ENCODE measurements around the gene MED26. TPM values are rescaled to one million over a fixed set of nuclear protein-coding genes. Genes with fewer than 3 reads are reported as not detected.

MED26 gene
- total and polyA plus RNA-seq, 2 of the 13 experiments (the other 11 are each of a cell fraction or from before 2014, with no cell fraction given) = 3.5 to 3.8 TPM

DNA sequence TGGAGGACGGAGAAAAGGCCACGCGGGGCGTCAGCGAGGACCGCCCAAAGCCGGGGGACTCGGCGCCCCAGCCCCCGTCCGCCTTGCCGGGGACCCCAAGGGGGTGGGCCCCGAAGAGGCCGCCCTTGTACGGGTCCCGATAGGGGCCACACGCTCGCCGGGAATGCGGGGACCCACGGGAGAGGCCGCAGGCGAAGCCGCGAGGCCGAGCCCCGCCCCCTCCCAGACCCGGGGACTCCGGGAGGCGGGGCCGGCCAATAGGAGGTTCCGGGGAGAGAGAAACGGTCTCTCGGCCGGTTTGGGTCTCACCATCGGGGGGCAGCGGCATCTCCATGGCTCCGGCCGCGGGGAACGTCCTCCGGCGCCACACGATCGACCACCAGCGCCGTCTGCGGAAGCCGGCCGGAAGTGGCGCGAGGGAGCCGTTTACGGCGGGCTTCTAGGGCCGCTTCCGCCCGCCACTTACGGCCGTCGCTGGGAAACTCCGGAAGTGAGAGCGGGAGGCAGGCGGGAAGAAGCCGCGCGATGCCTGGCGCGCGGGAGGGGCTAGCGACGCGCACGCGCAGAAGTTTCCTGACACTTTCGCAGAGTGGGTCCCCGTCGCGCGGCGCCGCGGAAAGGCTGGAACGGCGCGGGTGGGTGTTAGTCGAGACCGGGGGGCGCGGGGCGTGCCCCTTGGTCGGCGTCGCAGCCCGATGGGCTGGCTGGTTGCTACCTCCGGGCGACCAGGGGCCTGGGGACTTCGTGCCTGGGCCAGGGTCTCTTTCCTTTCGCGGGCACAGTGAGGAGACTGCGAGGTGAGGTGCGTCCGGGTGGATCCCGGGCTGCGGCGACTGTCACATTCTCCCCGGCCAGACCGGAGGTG is 85.7 kb downstream of the MED26 start, which contains the start of gene CHERP (continued):
- TF ChIP-seq, protein P1, sequence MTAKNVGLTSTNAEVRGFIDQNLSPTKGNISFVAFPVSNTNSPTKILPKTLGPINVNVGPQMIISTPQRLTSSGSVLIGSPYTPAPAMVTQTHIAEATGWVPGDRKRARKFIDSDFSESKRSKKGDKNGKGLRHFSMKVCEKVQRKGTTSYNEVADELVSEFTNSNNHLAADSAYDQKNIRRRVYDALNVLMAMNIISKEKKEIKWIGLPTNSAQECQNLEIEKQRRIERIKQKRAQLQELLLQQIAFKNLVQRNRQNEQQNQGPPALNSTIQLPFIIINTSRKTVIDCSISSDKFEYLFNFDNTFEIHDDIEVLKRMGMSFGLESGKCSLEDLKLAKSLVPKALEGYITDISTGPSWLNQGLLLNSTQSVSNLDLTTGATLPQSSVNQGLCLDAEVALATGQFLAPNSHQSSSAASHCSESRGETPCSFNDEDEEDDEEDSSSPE (CRISPR knock-in tag; IDR thresholded peaks at IDR 0.05) = peak; percentile 97
- TF ChIP-seq TEAD3 (CRISPR knock-in tag; optimal IDR thresholded peaks at IDR 0.05; ENCODE audit: borderline replicate concordance) (peak; percentile 9), ERF (CRISPR knock-in tag; IDR thresholded peaks at IDR 0.05) (peak; percentile 33), CBFB (CRISPR knock-in tag; IDR thresholded peaks at IDR 0.05) (peak; percentile 22; the same call in 1 of the 2 replicates), ZNF761 (CRISPR knock-in tag; conservative IDR thresholded peaks at IDR 0.05) (no peak), ZNF121 (CRISPR knock-in tag; IDR thresholded peaks at IDR 0.05) (no peak), SP140L (CRISPR knock-in tag; IDR thresholded peaks at IDR 0.05; ENCODE audit: borderline replicate concordance) (no peak), MYNN (CRISPR knock-in tag; IDR thresholded peaks at IDR 0.05; ENCODE audit: low read depth) (no peak), SALL2 (CRISPR knock-in tag; IDR thresholded peaks at IDR 0.05) (peak; percentile 80; the same call in 1 of the 2 replicates), ZNF547 (CRISPR knock-in tag; IDR thresholded peaks at IDR 0.05) (peak; percentile 87), ARNTL (CRISPR knock-in tag; IDR thresholded peaks at IDR 0.05) (peak; percentile 78; the same call in 1 of the 2 replicates), ZNF619 (CRISPR knock-in tag; IDR thresholded peaks at IDR 0.05) (peak; percentile 72), SP1 (IDR thresholded peaks at IDR 0.05) (no peak), SP1 (CRISPR knock-in tag; IDR thresholded peaks at IDR 0.05) (peak; percentile 31), ZSCAN9 (CRISPR knock-in tag; IDR thresholded peaks at IDR 0.05; ENCODE audit: borderline replicate concordance) (peak; percentile 75), RXRB (CRISPR knock-in tag; IDR thresholded peaks at IDR 0.05; ENCODE audit: borderline replicate concordance) (peak; percentile 52; the same call in 1 of the 2 replicates), TRIM24 (CRISPR knock-in tag; IDR thresholded peaks at IDR 0.05) (no peak), JARID2 (CRISPR knock-in tag; IDR thresholded peaks at IDR 0.05; ENCODE audit: insufficient replicate concordance) (peak; percentile 45)
- TF ChIP-seq, protein P2, sequence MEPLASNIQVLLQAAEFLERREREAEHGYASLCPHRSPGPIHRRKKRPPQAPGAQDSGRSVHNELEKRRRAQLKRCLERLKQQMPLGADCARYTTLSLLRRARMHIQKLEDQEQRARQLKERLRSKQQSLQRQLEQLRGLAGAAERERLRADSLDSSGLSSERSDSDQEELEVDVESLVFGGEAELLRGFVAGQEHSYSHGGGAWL (CRISPR knock-in tag; IDR thresholded peaks at IDR 0.05) = peak; percentile 59
- TF ChIP-seq, protein P3, sequence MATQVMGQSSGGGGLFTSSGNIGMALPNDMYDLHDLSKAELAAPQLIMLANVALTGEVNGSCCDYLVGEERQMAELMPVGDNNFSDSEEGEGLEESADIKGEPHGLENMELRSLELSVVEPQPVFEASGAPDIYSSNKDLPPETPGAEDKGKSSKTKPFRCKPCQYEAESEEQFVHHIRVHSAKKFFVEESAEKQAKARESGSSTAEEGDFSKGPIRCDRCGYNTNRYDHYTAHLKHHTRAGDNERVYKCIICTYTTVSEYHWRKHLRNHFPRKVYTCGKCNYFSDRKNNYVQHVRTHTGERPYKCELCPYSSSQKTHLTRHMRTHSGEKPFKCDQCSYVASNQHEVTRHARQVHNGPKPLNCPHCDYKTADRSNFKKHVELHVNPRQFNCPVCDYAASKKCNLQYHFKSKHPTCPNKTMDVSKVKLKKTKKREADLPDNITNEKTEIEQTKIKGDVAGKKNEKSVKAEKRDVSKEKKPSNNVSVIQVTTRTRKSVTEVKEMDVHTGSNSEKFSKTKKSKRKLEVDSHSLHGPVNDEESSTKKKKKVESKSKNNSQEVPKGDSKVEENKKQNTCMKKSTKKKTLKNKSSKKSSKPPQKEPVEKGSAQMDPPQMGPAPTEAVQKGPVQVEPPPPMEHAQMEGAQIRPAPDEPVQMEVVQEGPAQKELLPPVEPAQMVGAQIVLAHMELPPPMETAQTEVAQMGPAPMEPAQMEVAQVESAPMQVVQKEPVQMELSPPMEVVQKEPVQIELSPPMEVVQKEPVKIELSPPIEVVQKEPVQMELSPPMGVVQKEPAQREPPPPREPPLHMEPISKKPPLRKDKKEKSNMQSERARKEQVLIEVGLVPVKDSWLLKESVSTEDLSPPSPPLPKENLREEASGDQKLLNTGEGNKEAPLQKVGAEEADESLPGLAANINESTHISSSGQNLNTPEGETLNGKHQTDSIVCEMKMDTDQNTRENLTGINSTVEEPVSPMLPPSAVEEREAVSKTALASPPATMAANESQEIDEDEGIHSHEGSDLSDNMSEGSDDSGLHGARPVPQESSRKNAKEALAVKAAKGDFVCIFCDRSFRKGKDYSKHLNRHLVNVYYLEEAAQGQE (IDR thresholded peaks at IDR 0.05; ENCODE audit: borderline replicate concordance in 1 of 2, low read depth in 1 of 2, low read length in 2 of 2) = no peak; a peak in 1 of 4 replicates
- TF ChIP-seq, protein P4, sequence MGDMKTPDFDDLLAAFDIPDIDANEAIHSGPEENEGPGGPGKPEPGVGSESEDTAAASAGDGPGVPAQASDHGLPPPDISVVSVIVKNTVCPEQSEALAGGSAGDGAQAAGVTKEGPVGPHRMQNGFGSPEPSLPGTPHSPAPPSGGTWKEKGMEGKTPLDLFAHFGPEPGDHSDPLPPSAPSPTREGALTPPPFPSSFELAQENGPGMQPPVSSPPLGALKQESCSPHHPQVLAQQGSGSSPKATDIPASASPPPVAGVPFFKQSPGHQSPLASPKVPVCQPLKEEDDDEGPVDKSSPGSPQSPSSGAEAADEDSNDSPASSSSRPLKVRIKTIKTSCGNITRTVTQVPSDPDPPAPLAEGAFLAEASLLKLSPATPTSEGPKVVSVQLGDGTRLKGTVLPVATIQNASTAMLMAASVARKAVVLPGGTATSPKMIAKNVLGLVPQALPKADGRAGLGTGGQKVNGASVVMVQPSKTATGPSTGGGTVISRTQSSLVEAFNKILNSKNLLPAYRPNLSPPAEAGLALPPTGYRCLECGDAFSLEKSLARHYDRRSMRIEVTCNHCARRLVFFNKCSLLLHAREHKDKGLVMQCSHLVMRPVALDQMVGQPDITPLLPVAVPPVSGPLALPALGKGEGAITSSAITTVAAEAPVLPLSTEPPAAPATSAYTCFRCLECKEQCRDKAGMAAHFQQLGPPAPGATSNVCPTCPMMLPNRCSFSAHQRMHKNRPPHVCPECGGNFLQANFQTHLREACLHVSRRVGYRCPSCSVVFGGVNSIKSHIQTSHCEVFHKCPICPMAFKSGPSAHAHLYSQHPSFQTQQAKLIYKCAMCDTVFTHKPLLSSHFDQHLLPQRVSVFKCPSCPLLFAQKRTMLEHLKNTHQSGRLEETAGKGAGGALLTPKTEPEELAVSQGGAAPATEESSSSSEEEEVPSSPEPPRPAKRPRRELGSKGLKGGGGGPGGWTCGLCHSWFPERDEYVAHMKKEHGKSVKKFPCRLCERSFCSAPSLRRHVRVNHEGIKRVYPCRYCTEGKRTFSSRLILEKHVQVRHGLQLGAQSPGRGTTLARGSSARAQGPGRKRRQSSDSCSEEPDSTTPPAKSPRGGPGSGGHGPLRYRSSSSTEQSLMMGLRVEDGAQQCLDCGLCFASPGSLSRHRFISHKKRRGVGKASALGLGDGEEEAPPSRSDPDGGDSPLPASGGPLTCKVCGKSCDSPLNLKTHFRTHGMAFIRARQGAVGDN (CRISPR knock-in tag; IDR thresholded peaks at IDR 0.05) = peak; percentile 90
